Measurements from ENCODE around the gene PAK1.
"Not testable (repeated sequence)": the region's sequence is repeated elsewhere in the genome, so short reads cannot be mapped to it uniquely, and the experiment has no call there.

DNA sequence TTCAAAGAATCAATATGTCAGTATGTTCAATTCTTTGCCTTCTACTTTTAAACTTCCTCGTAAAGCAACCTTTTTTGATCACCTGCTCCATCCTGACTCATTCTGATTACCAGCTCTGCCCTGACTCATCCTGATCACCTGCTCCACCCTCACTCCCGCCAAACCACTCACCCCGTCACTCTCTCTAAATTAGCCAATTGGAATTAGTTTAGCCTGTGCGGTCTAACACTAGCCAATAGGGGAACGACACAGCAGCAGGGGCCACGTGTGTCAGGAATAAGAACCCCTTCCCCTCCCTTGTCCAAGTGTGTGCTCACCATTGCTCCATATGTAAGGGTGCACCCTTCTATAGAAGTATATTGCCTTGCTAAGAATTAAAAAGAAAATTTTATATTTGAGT, 173.9 kb downstream of the PAK1 start:
- TF ChIP-seq POLR2A (IDR thresholded peaks at IDR 0.05) = not testable (repeated sequence)
- TF ChIP-seq, protein P1, sequence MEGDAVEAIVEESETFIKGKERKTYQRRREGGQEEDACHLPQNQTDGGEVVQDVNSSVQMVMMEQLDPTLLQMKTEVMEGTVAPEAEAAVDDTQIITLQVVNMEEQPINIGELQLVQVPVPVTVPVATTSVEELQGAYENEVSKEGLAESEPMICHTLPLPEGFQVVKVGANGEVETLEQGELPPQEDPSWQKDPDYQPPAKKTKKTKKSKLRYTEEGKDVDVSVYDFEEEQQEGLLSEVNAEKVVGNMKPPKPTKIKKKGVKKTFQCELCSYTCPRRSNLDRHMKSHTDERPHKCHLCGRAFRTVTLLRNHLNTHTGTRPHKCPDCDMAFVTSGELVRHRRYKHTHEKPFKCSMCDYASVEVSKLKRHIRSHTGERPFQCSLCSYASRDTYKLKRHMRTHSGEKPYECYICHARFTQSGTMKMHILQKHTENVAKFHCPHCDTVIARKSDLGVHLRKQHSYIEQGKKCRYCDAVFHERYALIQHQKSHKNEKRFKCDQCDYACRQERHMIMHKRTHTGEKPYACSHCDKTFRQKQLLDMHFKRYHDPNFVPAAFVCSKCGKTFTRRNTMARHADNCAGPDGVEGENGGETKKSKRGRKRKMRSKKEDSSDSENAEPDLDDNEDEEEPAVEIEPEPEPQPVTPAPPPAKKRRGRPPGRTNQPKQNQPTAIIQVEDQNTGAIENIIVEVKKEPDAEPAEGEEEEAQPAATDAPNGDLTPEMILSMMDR (IDR thresholded peaks at IDR 0.05) = not testable (repeated sequence)
